ENCODE measurements around the gene VSNL1. TPM values are rescaled to one million over a fixed set of nuclear protein-coding genes. Genes with fewer than 3 reads are reported as not detected.

VSNL1 gene
- total RNA-seq, 2 donors from 2014 or later = 0.66 to 4.2 TPM

DNA sequence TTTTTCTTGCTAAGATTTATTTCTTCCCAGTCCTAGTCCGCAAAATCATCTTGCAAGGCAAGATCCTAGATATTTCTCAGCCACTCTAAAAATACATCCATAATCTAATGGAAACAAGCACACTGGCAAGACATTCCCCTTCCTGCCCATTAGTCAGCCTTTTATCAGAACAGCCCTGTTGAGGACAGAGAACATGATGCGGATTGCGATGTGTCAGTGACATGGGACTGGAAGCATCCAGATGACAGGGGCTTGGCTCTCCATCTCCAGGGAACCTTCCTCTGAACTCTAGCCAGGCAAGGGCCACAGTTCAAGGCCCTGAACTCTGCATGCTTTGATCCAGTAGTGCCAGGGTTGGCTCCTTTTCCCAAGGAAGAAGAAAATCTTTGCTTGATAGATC lies 70.0 kb downstream of the VSNL1 start:
- WGBS, 2 donors = 64 to 83% methylated on average over 3 of the region's 3 CpGs
- Histone ChIP-seq H3K27ac (no peak overlapping the region), H3K27me3 (no peaks in the 10 kb centered on the region), H3K9me3 (no peaks in the 10 kb centered on the region), H3K4me3 (no peak overlapping the region), H3K36me3 (replicated peaks in 1 of 2; ENCODE audit: insufficient read depth in 1 of 2, low read depth in 2 of 2) (no peaks in the 10 kb centered on the region), H3K4me1 (no peaks in the 10 kb centered on the region)
- TF ChIP-seq, protein P1, sequence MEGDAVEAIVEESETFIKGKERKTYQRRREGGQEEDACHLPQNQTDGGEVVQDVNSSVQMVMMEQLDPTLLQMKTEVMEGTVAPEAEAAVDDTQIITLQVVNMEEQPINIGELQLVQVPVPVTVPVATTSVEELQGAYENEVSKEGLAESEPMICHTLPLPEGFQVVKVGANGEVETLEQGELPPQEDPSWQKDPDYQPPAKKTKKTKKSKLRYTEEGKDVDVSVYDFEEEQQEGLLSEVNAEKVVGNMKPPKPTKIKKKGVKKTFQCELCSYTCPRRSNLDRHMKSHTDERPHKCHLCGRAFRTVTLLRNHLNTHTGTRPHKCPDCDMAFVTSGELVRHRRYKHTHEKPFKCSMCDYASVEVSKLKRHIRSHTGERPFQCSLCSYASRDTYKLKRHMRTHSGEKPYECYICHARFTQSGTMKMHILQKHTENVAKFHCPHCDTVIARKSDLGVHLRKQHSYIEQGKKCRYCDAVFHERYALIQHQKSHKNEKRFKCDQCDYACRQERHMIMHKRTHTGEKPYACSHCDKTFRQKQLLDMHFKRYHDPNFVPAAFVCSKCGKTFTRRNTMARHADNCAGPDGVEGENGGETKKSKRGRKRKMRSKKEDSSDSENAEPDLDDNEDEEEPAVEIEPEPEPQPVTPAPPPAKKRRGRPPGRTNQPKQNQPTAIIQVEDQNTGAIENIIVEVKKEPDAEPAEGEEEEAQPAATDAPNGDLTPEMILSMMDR (IDR thresholded peaks at IDR 0.05) = no peak
- TF ChIP-seq POLR2A (IDR thresholded peaks at IDR 0.05) = no peak
- no peak for ATAC-seq
- intact Hi-C loops (cut with DNase I) = no loop called here
- DNase-seq = no peak

DNA sequence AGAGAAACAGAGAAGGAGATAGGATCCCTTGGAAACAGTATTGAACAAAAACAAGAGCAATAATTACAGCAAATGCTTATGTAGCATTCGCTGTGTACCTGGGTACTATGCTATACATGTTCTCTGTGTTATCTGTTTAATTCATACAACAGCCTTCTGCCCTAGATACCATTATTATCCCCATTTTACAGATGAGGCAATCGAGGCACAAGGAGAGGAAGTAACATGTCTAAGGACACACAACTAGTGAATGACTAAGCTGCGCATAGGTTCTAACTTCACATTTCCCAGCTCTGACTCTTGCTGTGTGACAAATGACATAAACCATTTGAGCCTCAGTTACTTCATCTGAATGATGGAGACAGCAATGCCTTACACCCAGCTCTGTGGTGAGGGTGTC lies 70.5 kb downstream of the VSNL1 start:
- no peak overlapping the region for H3K27ac ChIP-seq
- DNase-seq (no peak), ATAC-seq (no peak)
- no peaks in the 10 kb centered on the region for H3K4me1 ChIP-seq
- 77 to 88% methylated on average over 3 of the region's 3 CpGs for WGBS, 2 donors
- no peaks in the 10 kb centered on the region for H3K9me3 ChIP-seq
- intact Hi-C loops (cut with DNase I) = no loop called here
- H3K27me3 ChIP-seq = no peaks in the 10 kb centered on the region
- H3K4me3 ChIP-seq = no peak overlapping the region
- TF ChIP-seq, protein P1 (IDR thresholded peaks at IDR 0.05) = no peak
- TF ChIP-seq POLR2A (IDR thresholded peaks at IDR 0.05) = no peak
- H3K36me3 ChIP-seq (replicated peaks in 1 of 2; ENCODE audit: insufficient read depth in 1 of 2, low read depth in 2 of 2) = no peaks in the 10 kb centered on the region

DNA sequence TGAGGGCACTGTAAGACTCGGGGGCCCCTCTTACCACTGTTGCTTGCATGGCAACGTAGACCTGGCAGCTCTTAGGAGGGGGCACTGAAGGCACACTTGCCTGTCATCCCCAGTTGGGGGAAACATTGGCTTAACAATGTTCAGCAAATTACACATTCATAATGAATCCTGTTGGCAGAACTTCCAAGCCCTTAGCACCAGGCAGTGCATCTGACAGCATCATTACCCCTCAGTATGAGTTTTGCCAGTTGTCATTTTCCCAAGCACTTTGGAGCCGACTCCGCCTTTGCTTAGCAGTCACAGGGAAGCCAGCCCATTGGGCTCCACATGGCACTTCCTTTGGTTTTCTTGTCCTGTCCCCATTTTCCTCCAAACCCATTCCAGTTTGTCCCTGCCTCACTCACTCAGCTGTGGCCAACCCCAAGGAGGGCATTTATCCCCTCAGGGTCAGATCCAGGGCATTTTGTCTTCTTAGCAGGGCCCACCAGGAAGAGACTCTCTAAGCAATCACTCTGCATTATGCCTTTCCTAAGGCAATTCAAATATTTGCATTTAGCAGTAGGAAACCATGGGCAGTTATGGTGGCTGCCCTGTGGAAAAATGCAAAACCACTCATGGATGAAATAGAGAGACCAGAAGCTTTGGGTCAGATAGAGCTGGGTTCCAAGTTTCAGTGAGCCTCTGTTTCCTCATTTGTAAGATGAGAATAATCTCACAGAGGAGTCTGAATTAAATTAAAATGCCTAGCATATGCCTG lies 73.9 kb downstream of the VSNL1 start:
- Histone ChIP-seq H3K9me3 (no peaks in the 10 kb centered on the region), H3K27me3 (no peaks in the 10 kb centered on the region), H3K4me1 (no peaks in the 10 kb centered on the region), H3K4me3 (no peak overlapping the region), H3K27ac (no peak overlapping the region), H3K36me3 (replicated peaks in 1 of 2; ENCODE audit: insufficient read depth in 1 of 2, low read depth in 2 of 2) (no peaks in the 10 kb centered on the region)
- TF ChIP-seq POLR2A (IDR thresholded peaks at IDR 0.05) = no peak
- TF ChIP-seq, protein P1 (IDR thresholded peaks at IDR 0.05) = no peak
- DNase-seq (no peak), ATAC-seq (no peak)
- intact Hi-C loops (cut with DNase I) = no loop called here
- WGBS, 2 donors = 71 to 92% methylated on average over 4 of the region's 4 CpGs

DNA sequence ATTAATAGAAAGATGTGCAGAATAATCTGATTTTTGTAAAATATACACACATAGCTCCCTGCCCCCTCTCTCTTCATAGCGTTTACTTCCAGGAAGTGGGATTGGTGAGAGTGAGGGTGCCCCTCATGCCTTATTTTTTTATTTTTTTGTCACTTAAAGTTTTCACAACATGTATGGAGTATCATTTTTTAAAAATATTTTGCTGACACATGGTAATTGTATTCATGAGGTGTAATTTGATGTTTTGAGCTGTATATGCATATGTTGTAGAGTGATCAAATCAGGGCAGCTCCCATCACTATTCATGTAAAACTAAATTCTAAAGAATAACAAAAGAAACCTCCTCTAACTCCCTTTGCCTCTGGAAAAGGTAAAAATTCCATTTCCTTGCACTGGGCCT lies 74.7 kb downstream of the VSNL1 start:
- Histone ChIP-seq H3K4me3 (no peak overlapping the region), H3K9me3 (no peaks in the 10 kb centered on the region), H3K27me3 (no peaks in the 10 kb centered on the region), H3K36me3 (replicated peaks in 1 of 2; ENCODE audit: insufficient read depth in 1 of 2, low read depth in 2 of 2) (no peaks in the 10 kb centered on the region), H3K27ac (no peak overlapping the region), H3K4me1 (no peaks in the 10 kb centered on the region)
- TF ChIP-seq, protein P1 (IDR thresholded peaks at IDR 0.05) = no peak
- TF ChIP-seq POLR2A (IDR thresholded peaks at IDR 0.05) = no peak
- ATAC-seq = no peak
- DNase-seq = no peak
- 62 to 66% methylated on average over 1 of the region's 1 CpG for WGBS, 2 donors
- intact Hi-C loops (cut with DNase I) = no loop called here

Data from body of pancreas (tissue), 4 donors.